Measurements from ENCODE around the gene ACTR8.

ACTR8 gene

GRCh38 chr3:53842436-53843194 is 39.3 kb downstream of the ACTR8 start:
- TF ChIP-seq, protein P1, sequence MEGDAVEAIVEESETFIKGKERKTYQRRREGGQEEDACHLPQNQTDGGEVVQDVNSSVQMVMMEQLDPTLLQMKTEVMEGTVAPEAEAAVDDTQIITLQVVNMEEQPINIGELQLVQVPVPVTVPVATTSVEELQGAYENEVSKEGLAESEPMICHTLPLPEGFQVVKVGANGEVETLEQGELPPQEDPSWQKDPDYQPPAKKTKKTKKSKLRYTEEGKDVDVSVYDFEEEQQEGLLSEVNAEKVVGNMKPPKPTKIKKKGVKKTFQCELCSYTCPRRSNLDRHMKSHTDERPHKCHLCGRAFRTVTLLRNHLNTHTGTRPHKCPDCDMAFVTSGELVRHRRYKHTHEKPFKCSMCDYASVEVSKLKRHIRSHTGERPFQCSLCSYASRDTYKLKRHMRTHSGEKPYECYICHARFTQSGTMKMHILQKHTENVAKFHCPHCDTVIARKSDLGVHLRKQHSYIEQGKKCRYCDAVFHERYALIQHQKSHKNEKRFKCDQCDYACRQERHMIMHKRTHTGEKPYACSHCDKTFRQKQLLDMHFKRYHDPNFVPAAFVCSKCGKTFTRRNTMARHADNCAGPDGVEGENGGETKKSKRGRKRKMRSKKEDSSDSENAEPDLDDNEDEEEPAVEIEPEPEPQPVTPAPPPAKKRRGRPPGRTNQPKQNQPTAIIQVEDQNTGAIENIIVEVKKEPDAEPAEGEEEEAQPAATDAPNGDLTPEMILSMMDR (IDR thresholded peaks at IDR 0.05; ENCODE audit: low read depth, low read length), result no peak
- H3K4me3 ChIP-seq (ENCODE audit: low read depth, low read length), result no peak overlapping the region

DNA sequence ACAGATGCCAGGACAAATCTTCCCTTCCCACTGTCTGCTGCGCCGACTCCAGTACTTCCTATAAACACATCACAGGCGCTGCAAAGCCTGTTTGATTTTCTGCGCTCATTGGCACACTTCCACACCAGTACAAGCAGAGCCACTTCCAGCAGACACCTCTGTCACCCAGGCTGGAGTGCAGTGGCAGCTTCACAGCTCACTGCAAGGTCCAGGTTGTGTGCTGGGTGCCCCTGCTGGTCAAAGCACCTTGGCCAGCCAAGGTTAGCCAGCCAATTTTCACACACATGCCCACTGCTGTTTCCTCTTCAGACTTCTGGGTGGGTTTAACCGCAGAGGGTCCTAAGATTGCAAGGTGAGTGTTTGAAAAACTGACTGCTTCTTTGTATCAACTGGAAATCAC is 40.7 kb downstream of the ACTR8 start:
- H3K4me3 ChIP-seq (ENCODE audit: low read depth, low read length), result no peak overlapping the region
- TF ChIP-seq, protein P1 (IDR thresholded peaks at IDR 0.05; ENCODE audit: low read depth, low read length), result no peak

DNA sequence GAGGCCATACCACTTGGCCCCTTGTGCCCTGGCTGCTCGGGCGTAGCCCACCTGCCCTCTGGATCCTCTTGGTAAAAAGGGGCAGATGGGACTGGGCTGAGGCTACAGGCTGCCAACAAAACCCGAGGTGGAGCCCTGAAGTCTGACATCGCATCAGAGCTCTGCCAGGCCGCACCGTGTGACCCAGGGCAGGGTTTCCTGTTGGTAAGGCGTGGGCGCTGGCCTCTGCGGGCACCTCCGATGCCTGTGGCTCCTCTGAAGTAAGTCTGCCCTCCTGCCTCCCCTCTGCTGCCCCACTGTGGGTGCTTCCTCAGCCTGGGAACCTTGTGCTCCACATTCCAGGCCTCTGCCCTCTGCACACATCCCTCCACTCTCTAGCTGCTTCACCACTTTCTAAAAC is 44.6 kb downstream of the ACTR8 start:
- H3K4me3 ChIP-seq (ENCODE audit: low read depth, low read length), result no peak overlapping the region
- TF ChIP-seq, protein P1 (IDR thresholded peaks at IDR 0.05; ENCODE audit: low read depth, low read length), result no peak

GRCh38 chr3:53836084-53836872 is 45.7 kb downstream of the ACTR8 start:
- TF ChIP-seq, protein P1 (IDR thresholded peaks at IDR 0.05; ENCODE audit: low read depth, low read length), result no peak
- no peak overlapping the region for H3K4me3 ChIP-seq (ENCODE audit: low read depth, low read length)

GRCh38 chr3:53835257-53835656 is 46.7 kb downstream of the ACTR8 start:
- no peak overlapping the region for H3K4me3 ChIP-seq (ENCODE audit: low read depth, low read length)
- TF ChIP-seq, protein P1 (IDR thresholded peaks at IDR 0.05; ENCODE audit: low read depth, low read length), result no peak

GRCh38 chr3:53834429-53835095 is 47.4 kb downstream of the ACTR8 start:
- no peak overlapping the region for H3K4me3 ChIP-seq (ENCODE audit: low read depth, low read length)
- TF ChIP-seq, protein P1 (IDR thresholded peaks at IDR 0.05; ENCODE audit: low read depth, low read length), result no peak
